Smooth muscle cell (in vitro differentiated cells): ENCODE data around the gene RASSF4. TPM values are rescaled to one million over a fixed set of nuclear protein-coding genes. Genes with fewer than 3 reads are reported as not detected.
"Not testable (repeated sequence)": the region's sequence is repeated elsewhere in the genome, so short reads cannot be mapped to it uniquely, and the experiment has no call there.

Experiments
- DNase-seq: peaks from one replicate; lab custom pipeline; 2025; ENCODE audit not compliant: unreplicated experiment; lab: John Stamatoyannopoulos, UW
- H2AFZ ChIP-seq: fragments of 200-600 bp; sonication (generic); 2 replicates; pipeline ENCODE4 v1.6.0; 2016; ENCODE audit warnings: antibody characterized with exemption, low read depth, mild to moderate bottlenecking
- H3F3A ChIP-seq: fragments of 200-600 bp; sonication (generic); 2 replicates; pipeline ENCODE4 v1.6.0; 2017; ENCODE audit warnings: antibody characterized with exemption, low read depth
- H3K27ac ChIP-seq: fragments of 200-600 bp; sonication (generic); 2 replicates; pipeline ENCODE4 v1.5.1; 2016; ENCODE audit warnings: low read depth, mild to moderate bottlenecking
- H3K27me3 ChIP-seq: fragments of 200-600 bp; sonication (generic); 2 replicates; pipeline ENCODE4 v1.6.1; 2016; ENCODE audit warnings: low read depth, mild to moderate bottlenecking
- H3K36me3 ChIP-seq: fragments of 200-600 bp; sonication (generic); 2 replicates; pipeline ENCODE4 v1.5.1; 2016; ENCODE audit warnings: low read depth
- H3K4me1 ChIP-seq: fragments of 200-600 bp; sonication (generic); 2 replicates; pipeline ENCODE4 v1.5.1; 2016; ENCODE audit warnings: low read depth
- H3K4me2 ChIP-seq: fragments of 200-600 bp; sonication (generic); 2 replicates; pipeline ENCODE4 v1.6.0; 2016; ENCODE audit warnings: mild to moderate bottlenecking
- H3K4me3 ChIP-seq: fragments of 200-600 bp; sonication (generic); 2 replicates; pipeline ENCODE4 v1.5.1; 2016; ENCODE audit warnings: mild to moderate bottlenecking
- H3K79me2 ChIP-seq: fragments of 200-600 bp; sonication (generic); 2 replicates; pipeline ENCODE4 v1.6.0; 2016; ENCODE audit warnings: low read depth, mild to moderate bottlenecking
- H3K9ac ChIP-seq: fragments of 200-600 bp; sonication (generic); 2 replicates; pipeline ENCODE4 v1.6.0; 2016; ENCODE audit warnings: low read depth
- H3K9me3 ChIP-seq: fragments of 200-600 bp; sonication (generic); replicated peaks from 2 replicates; pipeline ENCODE4 v1.5.1; 2016; ENCODE audit warnings: low read depth
- H4K20me1 ChIP-seq: fragments of 200-600 bp; sonication (generic); 2 replicates; pipeline ENCODE4 v1.6.0; 2016; ENCODE audit warnings: low read depth
- WGBS: methylation state at CpG from one replicate; pipeline ENCODE4 v1.1.7; 2016; ENCODE audit warnings: low lambda C conversion rate; 5-methylcytosine and 5-hydroxymethylcytosine counted together
- polyA plus RNA-seq: library from polyadenylated mRNA; unstranded; fragments of >200 nt; fragmentation: Nextera tagmentation; extraction: Ambion mirVana; gene quantifications from 2 replicates; pipeline ENCODE4 v1.2.1, GENCODE V29; 2016
- total RNA-seq: library from RNA; depleted of rRNA; stranded (reverse); fragments of >200 nt; gene quantifications from 2 replicates; pipeline ENCODE4 v1.2.3, GENCODE V29; 2014
- TF ChIP-seq, protein P1 (sequence below): fragments of 200-600 bp; sonication (generic); IDR thresholded peaks from 2 replicates; pipeline ENCODE4 v1.5.1; 2017; ENCODE audit warnings: borderline replicate concordance, mild to moderate bottlenecking, antibody characterized with exemption; ENCODE audit not compliant: insufficient read depth, poor library complexity, severe bottlenecking

Gene RASSF4
- total and polyA plus RNA-seq, 2 experiments from 2014 or later = 8.3 to 14.8 TPM

DNA sequence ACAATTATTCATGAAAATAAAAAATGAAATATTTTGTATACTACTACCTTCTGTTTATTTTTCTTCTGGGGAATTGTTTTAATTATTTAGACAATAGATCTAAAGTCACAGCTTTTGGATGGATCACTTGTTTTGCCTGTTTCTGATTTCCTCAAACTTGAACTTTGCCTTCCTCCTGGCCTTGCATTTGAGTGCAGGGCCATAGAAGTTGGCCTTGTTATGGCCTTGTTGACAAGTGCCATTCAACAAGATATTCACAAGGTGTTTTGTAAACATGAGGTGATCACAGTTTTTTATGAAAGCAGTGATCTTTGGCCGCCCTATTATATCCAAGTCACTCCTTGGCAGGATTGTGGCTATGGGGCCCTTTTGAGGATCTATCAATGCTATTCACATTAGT lies 45.7 kb downstream of the RASSF4 start:
- TF ChIP-seq, protein P1, sequence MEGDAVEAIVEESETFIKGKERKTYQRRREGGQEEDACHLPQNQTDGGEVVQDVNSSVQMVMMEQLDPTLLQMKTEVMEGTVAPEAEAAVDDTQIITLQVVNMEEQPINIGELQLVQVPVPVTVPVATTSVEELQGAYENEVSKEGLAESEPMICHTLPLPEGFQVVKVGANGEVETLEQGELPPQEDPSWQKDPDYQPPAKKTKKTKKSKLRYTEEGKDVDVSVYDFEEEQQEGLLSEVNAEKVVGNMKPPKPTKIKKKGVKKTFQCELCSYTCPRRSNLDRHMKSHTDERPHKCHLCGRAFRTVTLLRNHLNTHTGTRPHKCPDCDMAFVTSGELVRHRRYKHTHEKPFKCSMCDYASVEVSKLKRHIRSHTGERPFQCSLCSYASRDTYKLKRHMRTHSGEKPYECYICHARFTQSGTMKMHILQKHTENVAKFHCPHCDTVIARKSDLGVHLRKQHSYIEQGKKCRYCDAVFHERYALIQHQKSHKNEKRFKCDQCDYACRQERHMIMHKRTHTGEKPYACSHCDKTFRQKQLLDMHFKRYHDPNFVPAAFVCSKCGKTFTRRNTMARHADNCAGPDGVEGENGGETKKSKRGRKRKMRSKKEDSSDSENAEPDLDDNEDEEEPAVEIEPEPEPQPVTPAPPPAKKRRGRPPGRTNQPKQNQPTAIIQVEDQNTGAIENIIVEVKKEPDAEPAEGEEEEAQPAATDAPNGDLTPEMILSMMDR = no peak
- WGBS = 95% methylated on average over 1 of the region's 1 CpG
- H3F3A ChIP-seq = no peaks in the 10 kb centered on the region
- H3K4me1 ChIP-seq = peaks cover 10% of the 10 kb centered on the region
- H3K9ac ChIP-seq = no peak overlapping the region
- no peak overlapping the region for H3K4me2 ChIP-seq
- no peak overlapping the region for H2AFZ ChIP-seq
- DNase-seq = no peak
- peaks cover 13% of the 10 kb centered on the region for H3K36me3 ChIP-seq
- no peaks in the 10 kb centered on the region for H3K9me3 ChIP-seq
- no peak overlapping the region for H3K27ac ChIP-seq
- H4K20me1 ChIP-seq = no peaks in the 10 kb centered on the region
- no peak overlapping the region for H3K4me3 ChIP-seq
- peaks cover 37% of the 10 kb centered on the region for H3K79me2 ChIP-seq
- no peaks in the 10 kb centered on the region for H3K27me3 ChIP-seq

DNA sequence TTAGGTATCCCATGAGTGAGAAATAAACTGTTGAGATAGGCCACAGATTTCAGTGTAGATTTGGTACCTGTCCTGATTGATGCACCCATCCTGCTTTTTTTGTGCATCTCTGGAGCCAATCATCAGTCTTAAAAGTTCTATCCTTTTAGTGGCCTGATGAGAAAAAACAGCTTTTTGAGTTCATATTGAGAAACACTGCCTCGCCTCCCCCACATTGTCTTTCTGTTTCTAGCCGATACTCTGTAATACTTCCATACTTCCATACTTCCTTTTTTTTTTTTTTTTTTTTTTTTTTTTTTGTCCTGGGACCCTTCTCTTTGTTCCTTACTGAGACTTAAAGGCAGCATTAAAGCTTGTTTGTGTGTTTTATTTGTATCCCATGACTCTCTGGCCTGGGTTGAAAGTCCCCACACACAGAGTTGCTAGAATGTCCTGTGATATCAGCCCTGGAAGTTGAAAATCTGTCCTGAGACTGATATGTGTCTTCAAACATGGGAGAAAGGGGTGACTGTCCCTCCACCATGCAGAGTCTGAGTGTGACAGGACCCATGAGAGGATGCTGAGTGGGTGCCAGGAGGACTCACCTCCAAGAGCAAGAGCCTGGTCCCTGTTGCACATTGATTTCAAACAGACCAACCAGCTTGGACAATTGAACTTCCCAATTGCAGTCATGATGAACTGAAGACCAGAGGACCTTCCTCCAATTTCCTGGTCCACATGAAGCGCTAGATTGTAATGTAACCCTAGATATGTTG lies 46.9 kb downstream of the RASSF4 start:
- WGBS = 96% methylated on average over 3 of the region's 3 CpGs

DNA sequence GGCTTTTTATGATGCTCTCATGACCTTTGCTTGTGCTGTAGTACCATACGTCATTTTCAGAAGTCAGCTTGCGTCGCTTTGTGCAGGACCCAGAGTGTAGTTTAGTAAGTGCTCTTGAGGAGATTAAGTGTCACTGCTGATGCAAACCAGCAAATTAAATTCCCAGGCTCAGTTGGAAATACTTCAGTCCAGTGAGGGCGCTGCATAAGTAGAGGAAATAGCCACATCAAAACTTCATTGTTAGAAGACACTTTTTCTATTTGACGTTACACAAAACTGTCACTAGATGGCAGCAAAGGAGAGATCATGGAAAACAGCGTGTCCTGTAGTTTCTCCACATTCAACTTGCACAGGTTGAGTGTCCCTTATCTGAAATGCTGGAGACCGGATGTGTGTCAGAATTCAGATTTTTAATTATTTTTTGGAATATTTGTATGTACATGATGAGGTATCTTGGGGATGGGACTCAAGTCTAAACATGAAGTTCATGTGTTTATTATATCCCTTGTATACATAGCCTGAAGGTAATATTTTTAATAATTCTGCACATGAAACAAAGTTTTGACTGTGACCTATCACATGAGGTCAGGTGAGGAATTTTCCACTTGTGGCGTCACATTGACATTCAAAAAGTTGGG lies 49.0 kb downstream of the RASSF4 start:
- Histone ChIP-seq H3K9me3 (no peaks in the 10 kb centered on the region), H3K4me1 (no peaks in the 10 kb centered on the region), H3K36me3 (peaks cover 7% of the 10 kb centered on the region), H3K27ac (no peak overlapping the region), H4K20me1 (no peaks in the 10 kb centered on the region), H3K79me2 (peaks cover 15% of the 10 kb centered on the region), H3K4me3 (no peak overlapping the region), H2AFZ (no peak overlapping the region), H3F3A (no peaks in the 10 kb centered on the region), H3K4me2 (peak overlapping the region; percentile 27), H3K9ac (no peak overlapping the region), H3K27me3 (no peaks in the 10 kb centered on the region)
- TF ChIP-seq, protein P1 = peak; percentile 72
- DNase-seq = no peak
- WGBS = 17% methylated on average over 8 of the region's 8 CpGs

More for the DNA sequence above, 46.9 kb downstream of the RASSF4 start:
- H3K4me1 ChIP-seq = peaks cover 10% of the 10 kb centered on the region
- H2AFZ ChIP-seq = no peak overlapping the region
- peaks cover 37% of the 10 kb centered on the region for H3K79me2 ChIP-seq
- TF ChIP-seq, protein P1 = no peak
- H4K20me1 ChIP-seq = no peaks in the 10 kb centered on the region
- no peaks in the 10 kb centered on the region for H3F3A ChIP-seq
- no peak overlapping the region for H3K9ac ChIP-seq
- no peak overlapping the region for H3K4me2 ChIP-seq
- no peak for DNase-seq
- no peak overlapping the region for H3K27ac ChIP-seq
- peaks cover 13% of the 10 kb centered on the region for H3K36me3 ChIP-seq
- no peaks in the 10 kb centered on the region for H3K27me3 ChIP-seq
- H3K9me3 ChIP-seq = no peaks in the 10 kb centered on the region
- no peak overlapping the region for H3K4me3 ChIP-seq

DNA sequence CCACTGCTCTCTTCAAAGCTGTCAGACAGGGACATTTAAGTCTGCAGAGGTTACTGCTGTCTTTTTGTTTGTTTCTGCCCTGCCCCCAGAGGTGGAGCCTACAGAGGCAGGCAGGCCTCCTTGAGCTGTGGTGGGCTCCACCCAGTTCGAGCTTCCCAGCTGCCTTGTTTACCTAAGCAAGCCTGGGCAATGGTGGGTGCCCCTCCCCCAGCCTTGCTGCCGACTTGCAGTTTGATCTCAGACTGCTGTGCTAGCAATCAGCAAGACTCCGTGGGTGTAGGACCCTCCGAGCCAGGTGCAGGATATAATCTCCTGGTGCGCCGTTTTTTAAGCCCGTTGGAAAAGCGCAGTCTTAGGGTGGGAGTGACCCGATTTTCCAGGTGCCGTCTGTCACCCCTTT lies 55.0 kb downstream of the RASSF4 start:
- not testable (repeated sequence) for H3F3A ChIP-seq, H3K4me3 ChIP-seq, H2AFZ ChIP-seq, H3K4me1 ChIP-seq, H3K79me2 ChIP-seq, H3K27ac ChIP-seq, H3K36me3 ChIP-seq, H3K9me3 ChIP-seq, H3K27me3 ChIP-seq, H4K20me1 ChIP-seq, H3K9ac ChIP-seq, H3K4me2 ChIP-seq, DNase-seq
- WGBS = 85% methylated on average over 10 of the region's 10 CpGs
